Neural cell (in vitro differentiated cells): Measurements from ENCODE around the gene TRAPPC2L.

ENCODE experiments used
- MXI1 ChIP-seq: fragments of 450-650 bp; conservative IDR thresholded peaks from 2 replicates; pipeline ENCODE4 v1.6.1; 2014; ENCODE audit warnings: antibody characterized with exemption, mild to moderate bottlenecking; ENCODE audit not compliant: poor library complexity, severe bottlenecking
- POLR2AphosphoS5 ChIP-seq: IDR thresholded peaks from 2 replicates; pipeline ENCODE4 v1.6.1; 2012
- TF ChIP-seq, protein P1 (sequence below): fragments of 450-650 bp; IDR thresholded peaks from 2 replicates; pipeline ENCODE4 v1.5.1; 2014; ENCODE audit warnings: antibody characterized with exemption, mild to moderate bottlenecking, moderate library complexity; ENCODE audit not compliant: poor library complexity, severe bottlenecking

DNA sequence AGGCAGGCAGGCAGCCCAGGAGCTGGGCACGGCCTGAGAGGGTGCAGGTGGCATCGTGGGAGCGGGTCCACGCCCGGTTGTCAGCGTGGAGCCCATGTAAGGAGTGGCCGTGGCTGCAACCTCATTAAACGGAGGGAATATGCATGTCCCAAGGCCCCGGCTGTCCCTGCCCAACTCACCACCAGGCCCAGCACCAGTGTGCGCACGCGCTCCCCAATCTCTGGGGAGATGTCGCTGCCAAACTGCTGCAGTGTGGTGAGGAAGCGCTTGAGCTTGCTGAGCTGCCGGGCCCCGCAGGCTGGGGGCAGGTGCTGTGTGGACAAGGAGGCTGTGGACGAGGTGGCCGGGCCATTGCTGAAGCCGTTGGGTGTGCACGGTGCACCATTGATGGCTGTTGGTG is 35.1 kb downstream of the TRAPPC2L start:
- TF ChIP-seq POLR2AphosphoS5 (no peak), MXI1 (no peak)
- TF ChIP-seq, protein P1, sequence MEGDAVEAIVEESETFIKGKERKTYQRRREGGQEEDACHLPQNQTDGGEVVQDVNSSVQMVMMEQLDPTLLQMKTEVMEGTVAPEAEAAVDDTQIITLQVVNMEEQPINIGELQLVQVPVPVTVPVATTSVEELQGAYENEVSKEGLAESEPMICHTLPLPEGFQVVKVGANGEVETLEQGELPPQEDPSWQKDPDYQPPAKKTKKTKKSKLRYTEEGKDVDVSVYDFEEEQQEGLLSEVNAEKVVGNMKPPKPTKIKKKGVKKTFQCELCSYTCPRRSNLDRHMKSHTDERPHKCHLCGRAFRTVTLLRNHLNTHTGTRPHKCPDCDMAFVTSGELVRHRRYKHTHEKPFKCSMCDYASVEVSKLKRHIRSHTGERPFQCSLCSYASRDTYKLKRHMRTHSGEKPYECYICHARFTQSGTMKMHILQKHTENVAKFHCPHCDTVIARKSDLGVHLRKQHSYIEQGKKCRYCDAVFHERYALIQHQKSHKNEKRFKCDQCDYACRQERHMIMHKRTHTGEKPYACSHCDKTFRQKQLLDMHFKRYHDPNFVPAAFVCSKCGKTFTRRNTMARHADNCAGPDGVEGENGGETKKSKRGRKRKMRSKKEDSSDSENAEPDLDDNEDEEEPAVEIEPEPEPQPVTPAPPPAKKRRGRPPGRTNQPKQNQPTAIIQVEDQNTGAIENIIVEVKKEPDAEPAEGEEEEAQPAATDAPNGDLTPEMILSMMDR = no peak
